NCI-H146 treated with DMSO at 0.1 percent for 48 hours (cell line): Measurements from ENCODE around the gene NSD1.
"Not testable (repeated sequence)": the region's sequence is repeated elsewhere in the genome, so short reads cannot be mapped to it uniquely, and the experiment has no call there.

Experiments
- DNase-seq: peaks from one replicate; lab custom pipeline; 2025; ENCODE audit not compliant: unreplicated experiment; lab: John Stamatoyannopoulos, UW

Gene NSD1

DNA sequence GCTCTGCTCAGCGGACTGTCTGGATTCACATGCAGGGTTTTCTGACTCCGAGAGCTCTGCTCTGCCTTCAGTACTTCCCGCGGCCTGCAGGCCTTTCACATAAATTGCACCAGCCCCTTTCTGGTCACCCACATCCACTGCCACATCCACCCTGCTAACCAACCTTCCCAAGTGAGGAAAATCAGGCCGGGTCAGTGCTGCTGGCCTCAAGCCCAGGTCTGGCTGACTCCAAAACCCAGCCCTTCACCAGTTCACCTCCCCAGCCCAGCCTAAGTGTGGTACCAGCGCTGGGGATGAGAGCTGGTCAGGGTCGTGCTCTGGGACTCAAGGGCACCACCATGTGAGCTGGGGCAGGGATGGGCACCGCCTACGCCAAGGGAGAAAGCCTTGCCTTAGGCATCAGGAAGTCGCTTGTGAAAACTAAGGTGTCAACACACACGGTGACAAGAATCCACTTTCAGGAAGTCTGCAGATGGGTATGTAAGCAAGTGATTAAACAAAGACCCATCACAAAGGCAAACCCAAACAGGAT lies 205.6 kb downstream of the NSD1 start:
- DNase-seq: no peak

DNA sequence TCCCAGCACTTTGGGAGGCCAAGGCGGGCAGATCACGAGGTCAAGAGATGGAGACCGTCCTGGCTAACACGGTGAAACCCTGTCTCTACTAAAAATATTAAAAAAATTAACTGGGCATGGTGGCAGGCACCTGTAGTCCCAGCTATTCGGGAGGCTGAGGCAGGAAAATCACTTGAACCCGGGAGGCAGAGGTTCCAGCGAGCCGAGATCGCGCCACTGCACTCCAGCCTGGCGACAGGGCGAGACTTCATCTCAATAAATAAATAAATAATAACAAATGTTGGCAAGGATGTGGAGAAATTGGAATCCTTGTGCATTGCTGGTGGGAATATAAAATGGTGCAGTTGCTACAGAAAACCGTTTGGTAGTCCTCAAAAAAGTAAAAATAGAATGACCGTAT lies 209.4 kb downstream of the NSD1 start:
- DNase-seq: not testable (repeated sequence)

DNA sequence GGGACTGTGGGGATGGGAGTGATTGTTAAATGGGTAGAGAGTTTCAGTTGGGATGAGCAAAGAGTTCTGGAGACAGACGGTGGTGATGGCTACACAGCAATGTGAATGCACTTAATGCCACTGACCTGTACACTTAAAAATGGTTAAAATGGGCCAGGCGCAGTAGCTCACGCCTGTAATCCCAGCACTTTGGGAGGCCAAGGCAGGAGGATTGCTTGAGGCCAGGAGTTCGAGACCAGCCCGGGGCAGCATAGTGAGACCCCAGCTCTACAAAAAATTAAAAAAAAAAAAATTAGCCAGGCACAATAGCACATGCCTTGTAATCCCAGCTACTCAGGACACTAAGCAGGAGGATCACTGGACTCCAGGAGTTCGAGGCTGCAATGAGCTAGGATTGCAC lies 210.2 kb downstream of the NSD1 start:
- DNase-seq: no peak

DNA sequence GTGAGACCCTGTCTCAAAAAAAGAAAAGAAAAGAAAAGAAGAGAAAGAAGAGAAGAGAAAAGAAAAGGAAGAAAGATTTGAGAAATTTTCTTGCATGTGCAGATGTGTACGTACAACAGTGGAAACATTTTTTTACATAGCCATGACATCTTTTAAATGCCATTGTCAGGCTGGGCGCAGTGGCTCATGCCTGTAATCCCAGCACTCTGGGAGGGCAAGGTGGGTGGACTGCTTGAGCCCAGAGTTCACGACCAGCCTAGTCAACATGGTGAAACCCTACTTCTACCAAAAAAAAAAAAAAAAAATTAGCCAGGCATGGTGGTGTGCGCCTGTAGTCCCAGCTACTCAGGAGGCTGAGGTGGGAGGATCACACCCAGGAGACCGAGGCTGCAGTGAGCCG lies 211.3 kb downstream of the NSD1 start:
- DNase-seq: no peak

DNA sequence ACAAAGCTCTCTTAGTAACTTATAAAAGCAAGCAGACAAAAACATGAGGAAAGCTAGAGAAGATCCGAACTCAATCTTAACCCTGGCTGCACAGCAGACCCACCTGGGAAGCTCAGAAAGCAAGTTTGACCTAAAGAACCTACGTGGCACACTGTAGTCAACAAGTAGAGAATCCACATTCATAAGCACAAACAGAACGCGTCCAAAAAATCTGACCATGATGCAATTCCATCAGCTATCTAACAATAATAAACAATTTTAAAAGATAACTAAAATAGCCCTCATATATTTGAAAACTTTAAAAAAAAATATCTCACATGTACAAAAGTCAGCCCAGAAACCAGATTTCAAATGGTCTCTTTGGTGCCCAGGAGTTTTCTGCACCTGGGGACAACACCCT lies 213.2 kb downstream of the NSD1 start:
- DNase-seq: no peak

DNA sequence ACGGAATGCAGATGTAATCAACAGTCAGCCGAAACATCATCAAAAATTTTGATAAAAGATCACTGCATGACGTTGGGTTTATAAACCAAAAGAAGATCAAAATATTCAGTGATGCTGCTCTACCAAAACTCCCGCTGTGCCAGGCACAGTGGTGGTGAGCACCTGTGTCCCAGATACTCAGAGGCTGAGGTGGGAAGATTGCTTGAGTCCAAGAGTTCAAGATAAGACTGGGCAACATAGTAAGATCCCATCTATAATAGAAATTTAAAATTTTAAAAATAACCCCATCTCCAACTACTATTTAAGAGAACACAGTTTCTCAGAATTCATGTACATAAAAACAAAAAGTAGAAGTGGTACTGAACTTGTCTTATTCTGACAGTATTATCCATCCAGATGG lies 214.1 kb downstream of the NSD1 start:
- DNase-seq: no peak

DNA sequence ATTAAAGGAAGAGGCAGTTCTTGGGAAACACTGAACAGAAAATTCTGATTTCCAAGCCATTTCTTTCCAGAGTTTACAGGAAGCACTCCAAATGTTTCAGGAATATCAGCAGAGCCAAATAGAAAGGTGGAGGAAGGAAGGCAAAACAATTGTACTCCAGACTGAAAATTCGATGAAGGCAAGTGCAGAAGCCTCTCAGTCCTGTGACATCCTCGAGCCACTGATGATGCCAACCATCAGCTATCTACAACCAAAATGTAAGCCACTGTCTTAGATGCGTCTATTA lies 215.7 kb downstream of the NSD1 start:
- DNase-seq: no peak

DNA sequence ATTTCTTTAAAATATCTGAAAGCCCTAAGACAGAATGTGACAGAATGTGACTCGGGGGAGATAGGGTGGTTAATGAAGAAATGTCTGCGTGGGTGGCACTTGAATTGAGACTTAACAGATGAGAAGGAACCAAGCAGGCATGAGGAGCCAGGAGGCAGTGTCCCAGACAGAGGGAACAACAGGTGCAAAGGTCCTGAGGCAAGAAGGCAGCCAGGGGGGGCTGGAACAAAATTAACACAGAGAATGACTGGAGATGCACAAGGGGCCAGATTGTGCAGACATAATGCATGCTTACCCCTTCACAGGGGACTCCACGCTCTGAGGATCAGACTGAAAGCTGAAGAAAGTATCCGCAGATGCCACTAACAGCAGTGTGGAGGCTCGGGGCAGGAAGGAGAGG lies 216.2 kb downstream of the NSD1 start:
- DNase-seq: no peak
